ENCODE measurements around the gene ZNF837.
A peak's percentile ranks its signal among the peaks of the same experiment; 100 is the strongest.
"Not testable (repeated sequence)": the region's sequence is repeated elsewhere in the genome, so short reads cannot be mapped to it uniquely, and the experiment has no call there.

ZNF837 gene

GRCh38 chr19:58380037-58380661 lies 681 bp downstream of the ZNF837 start:
- no peak for TF ChIP-seq CTCF (IDR thresholded peaks at IDR 0.05; ENCODE audit: low read depth, low read length)
- TF ChIP-seq, protein P1, sequence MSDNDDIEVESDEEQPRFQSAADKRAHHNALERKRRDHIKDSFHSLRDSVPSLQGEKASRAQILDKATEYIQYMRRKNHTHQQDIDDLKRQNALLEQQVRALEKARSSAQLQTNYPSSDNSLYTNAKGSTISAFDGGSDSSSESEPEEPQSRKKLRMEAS (IDR thresholded peaks at IDR 0.05; ENCODE audit: low read depth, low read length) = no peak
- TF ChIP-seq POLR2A (IDR thresholded peaks at IDR 0.05; ENCODE audit: extremely low read depth, insufficient read length) = no peak
- TF ChIP-seq MYC (IDR thresholded peaks at IDR 0.05; ENCODE audit: low read depth, low read length) = no peak
- peak; percentile 70 for DNase-seq (ENCODE audit: low read depth)
- peak overlapping the region; percentile 75 for H3K4me3 ChIP-seq (ENCODE audit: low read depth, low read length)

DNA sequence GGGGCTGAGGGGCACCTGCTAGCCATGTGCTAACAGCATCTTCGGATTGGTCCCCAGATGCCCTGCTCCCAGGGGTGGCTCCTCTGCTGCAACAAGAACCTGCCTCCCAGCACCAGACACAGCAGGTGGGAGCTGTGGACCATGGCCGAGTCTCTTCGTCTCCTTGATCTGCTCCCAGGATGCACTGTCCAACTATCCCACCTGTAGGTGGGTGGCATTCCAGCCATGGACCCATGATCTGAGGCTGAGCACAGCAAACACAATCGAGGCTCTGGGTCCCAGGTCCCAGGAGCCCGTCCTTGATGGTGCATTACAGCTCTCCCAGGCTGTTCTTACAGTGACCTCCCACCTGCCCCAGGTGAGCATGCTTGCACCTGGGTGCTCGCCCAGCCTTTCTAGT lies 1.6 kb downstream of the ZNF837 start:
- no peak for DNase-seq (ENCODE audit: low read depth)
- peak overlapping the region; percentile 75 for H3K4me3 ChIP-seq (ENCODE audit: low read depth, low read length)
- TF ChIP-seq, protein P1 (IDR thresholded peaks at IDR 0.05; ENCODE audit: low read depth, low read length) = no peak
- TF ChIP-seq POLR2A (IDR thresholded peaks at IDR 0.05; ENCODE audit: extremely low read depth, insufficient read length) = no peak
- TF ChIP-seq CTCF (IDR thresholded peaks at IDR 0.05; ENCODE audit: low read depth, low read length) = no peak
- no peak for TF ChIP-seq MYC (IDR thresholded peaks at IDR 0.05; ENCODE audit: low read depth, low read length)

DNA sequence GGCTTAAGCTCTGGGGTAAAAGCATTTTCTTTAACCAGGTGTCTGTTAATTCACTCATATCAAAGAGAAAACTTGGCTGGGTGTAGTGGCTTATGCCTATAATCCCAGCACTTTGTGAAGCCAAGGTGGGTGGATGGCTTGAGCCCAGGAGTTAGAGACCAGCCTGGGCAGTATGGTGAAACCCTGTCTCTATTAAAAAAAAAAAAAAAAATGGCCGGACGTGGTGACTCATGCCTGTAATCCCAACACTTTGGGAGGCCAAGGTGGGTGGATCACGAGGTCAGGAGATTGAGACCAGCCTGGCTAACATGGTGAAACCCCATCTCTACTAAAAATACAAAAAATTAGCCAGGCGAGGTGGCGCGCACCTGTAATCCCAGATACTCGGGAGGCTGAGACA lies 4.1 kb downstream of the ZNF837 start:
- not testable (repeated sequence) for H3K4me3 ChIP-seq (ENCODE audit: low read depth, low read length); DNase-seq (ENCODE audit: low read depth)

DNA sequence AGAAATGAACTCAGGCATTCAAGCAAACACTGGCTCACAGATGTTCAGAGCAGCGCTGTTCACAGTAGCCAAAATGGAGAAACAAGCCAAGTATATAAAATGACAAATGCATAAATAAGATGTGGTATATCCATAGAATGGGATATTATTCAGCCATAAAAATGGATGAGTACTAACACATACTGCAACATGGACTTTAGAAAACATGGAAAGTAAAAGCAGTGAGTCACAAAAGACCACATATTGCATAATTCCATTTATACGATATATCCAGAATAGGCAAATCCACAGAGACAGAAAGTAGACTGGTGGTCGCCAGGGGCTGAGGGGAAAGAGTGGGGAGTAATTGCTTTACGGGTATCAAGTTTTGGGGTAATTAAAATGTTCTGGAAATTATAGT lies 6.6 kb downstream of the ZNF837 start:
- DNase-seq (ENCODE audit: low read depth) = peak; percentile 72
- no peak overlapping the region for H3K4me3 ChIP-seq (ENCODE audit: low read depth, low read length)
- no peak for TF ChIP-seq MYC (IDR thresholded peaks at IDR 0.05; ENCODE audit: low read depth, low read length)
- TF ChIP-seq CTCF (IDR thresholded peaks at IDR 0.05; ENCODE audit: low read depth, low read length) = no peak
- TF ChIP-seq, protein P1 (IDR thresholded peaks at IDR 0.05; ENCODE audit: low read depth, low read length) = no peak
- TF ChIP-seq POLR2A (IDR thresholded peaks at IDR 0.05; ENCODE audit: extremely low read depth, insufficient read length) = no peak

GRCh38 chr19:58372311-58373133 lies 8.3 kb downstream of the ZNF837 start:
- H3K4me3 ChIP-seq (ENCODE audit: low read depth, low read length) = no peak overlapping the region
- DNase-seq (ENCODE audit: low read depth) = no peak
- TF ChIP-seq CTCF (IDR thresholded peaks at IDR 0.05; ENCODE audit: low read depth, low read length) (no peak), MYC (IDR thresholded peaks at IDR 0.05; ENCODE audit: low read depth, low read length) (no peak)
- TF ChIP-seq, protein P1 (IDR thresholded peaks at IDR 0.05; ENCODE audit: low read depth, low read length) = no peak

DNA sequence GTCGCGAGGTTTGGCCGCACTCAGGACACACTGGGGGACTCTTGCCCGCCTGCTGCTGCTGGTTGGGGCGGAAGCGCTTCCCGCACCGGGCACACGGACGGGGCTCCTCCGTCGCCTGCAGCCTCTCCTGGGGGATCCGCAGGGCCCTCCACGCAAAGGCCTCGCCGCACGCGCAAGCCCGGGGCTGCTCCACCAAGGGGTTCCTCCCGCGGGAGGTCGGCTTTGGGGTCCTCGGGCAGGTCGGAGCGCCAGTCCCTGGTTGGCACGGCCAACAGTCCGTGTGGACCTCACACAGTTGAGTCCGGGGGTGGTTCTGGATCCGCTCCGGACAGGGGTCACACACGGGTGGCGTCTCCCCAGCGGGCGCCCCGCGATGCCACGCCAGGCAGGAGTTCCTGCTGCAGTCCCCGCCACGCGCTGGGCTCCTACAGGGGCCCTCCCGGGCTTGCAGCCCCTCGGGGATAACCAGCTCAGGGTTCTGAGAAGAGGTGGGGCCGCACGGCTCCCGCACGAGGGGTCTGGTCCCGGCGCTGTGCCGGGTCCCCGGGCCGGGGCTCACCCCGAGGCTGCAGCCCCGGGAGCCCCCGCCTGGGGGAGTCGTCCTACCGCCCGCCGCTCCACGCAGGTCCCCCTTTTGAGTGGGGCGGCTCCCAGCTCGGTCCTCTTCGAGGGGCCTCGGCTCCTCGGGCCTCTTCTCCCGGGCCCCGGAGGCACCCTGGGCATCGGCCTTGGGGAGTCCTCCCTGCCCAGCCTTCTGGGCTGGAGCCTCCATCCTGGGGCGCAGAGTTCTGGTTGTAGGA lies 12.1 kb downstream of the ZNF837 start:
- DNase-seq (ENCODE audit: low read depth) = no peak
- H3K4me3 ChIP-seq (ENCODE audit: low read depth, low read length) = no peak overlapping the region
- no peak for TF ChIP-seq MYC (IDR thresholded peaks at IDR 0.05; ENCODE audit: low read depth, low read length)
- TF ChIP-seq, protein P1 (IDR thresholded peaks at IDR 0.05; ENCODE audit: low read depth, low read length) = no peak
- TF ChIP-seq CTCF (IDR thresholded peaks at IDR 0.05; ENCODE audit: low read depth, low read length) = no peak
- TF ChIP-seq POLR2A (IDR thresholded peaks at IDR 0.05; ENCODE audit: extremely low read depth, insufficient read length) = no peak
